Thyroid gland (tissue), 4 donors: Measurements from ENCODE around the gene L3MBTL4.

Experiments used
- POLR2A ChIP-seq, 2 donors: fragments of 450-650 bp; IDR thresholded peaks; one replicate each; pipeline ENCODE4 v1.6.1; 2017; ENCODE audit warnings: antibody characterized with exemption in 2 of 2, mild to moderate bottlenecking in 2 of 2, moderate library complexity in 1 of 2
- TF ChIP-seq, protein P1 (sequence below), 6 experiments: fragments of 200-600 bp in 3 of 6; fragments of 450-650 bp in 3 of 6; sonication (generic) in 3 of 6; IDR thresholded peaks; one replicate each; pipeline ENCODE4 v1.5.1; 2016 to 2019; ENCODE audit warnings: antibody characterized with exemption in 6 of 6, mild to moderate bottlenecking in 2 of 6, inconsistent platforms in 1 of 6, moderate library complexity in 1 of 6

DNA sequence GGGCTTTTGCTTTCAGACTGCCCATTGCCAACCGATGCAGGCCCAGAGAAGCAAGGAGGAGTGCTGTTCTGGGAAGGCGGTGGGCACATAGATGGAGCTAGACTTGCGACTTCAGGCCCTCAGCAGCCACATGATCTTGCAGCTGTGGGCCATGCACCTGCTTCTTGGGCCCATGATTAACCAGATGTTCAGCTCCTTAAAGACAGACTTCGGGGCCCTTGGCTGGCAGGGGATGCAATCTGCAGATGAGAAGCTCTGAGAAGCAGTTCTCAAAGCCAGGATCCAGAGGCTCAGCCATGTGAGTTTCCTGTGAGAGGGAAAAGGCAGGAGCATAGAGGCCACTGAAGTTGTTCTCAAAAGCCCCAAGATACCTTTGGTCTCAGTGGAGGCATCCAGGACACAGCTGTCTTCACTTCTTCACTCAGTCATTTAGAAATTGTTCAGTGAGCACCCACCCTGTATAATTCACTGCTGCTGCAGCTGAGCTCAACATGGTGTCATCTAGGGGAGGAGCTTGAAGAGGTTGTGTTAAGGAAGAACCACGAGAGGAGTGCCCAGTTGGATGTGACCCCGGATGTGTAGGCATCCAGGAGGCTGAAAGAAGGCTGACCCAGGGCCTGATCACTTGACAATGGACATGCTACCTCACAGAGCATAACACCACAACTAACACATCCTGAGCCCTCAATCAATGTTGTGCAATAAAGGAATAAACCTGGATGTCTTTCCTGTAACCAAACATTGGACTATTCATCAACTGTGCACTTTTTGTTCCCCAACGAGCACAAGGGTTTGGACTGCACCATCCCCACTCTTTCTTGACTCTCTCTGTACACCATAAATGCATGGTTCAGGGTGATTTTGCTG is 474.7 kb downstream of the L3MBTL4 start:
- TF ChIP-seq, protein P1, sequence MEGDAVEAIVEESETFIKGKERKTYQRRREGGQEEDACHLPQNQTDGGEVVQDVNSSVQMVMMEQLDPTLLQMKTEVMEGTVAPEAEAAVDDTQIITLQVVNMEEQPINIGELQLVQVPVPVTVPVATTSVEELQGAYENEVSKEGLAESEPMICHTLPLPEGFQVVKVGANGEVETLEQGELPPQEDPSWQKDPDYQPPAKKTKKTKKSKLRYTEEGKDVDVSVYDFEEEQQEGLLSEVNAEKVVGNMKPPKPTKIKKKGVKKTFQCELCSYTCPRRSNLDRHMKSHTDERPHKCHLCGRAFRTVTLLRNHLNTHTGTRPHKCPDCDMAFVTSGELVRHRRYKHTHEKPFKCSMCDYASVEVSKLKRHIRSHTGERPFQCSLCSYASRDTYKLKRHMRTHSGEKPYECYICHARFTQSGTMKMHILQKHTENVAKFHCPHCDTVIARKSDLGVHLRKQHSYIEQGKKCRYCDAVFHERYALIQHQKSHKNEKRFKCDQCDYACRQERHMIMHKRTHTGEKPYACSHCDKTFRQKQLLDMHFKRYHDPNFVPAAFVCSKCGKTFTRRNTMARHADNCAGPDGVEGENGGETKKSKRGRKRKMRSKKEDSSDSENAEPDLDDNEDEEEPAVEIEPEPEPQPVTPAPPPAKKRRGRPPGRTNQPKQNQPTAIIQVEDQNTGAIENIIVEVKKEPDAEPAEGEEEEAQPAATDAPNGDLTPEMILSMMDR (IDR thresholded peaks at IDR 0.05) = no peak
- TF ChIP-seq POLR2A (IDR thresholded peaks at IDR 0.05) = no peak
